Naive thymus-derived CD4-positive, alpha-beta T cell (primary cell): ENCODE data around the gene TRDN. TPM values are rescaled to one million over a fixed set of nuclear protein-coding genes. Genes with fewer than 3 reads are reported as not detected.

Source experiments
- ATAC-seq: fragments of 150-1000 bp; cut with Tn5 transposase; 2 replicates; pipeline ENCODE4 v1.10.0; 2021; ENCODE audit warnings: mild to moderate bottlenecking, moderate library complexity
- CTCF ChIA-PET: fragments of 350-600 bp; sonication (Branson Sonifier 250); formaldehyde crosslinking; loops from one replicate; lab custom pipeline; 2021; ENCODE audit warnings: antibody characterized with exemption; lab: Charles Lee
- POLR2A ChIA-PET: fragments of 350-600 bp; sonication (Branson Sonifier 250); formaldehyde crosslinking; loops from one replicate; lab custom pipeline; 2021; ENCODE audit warnings: antibody characterized with exemption, inconsistent platforms; lab: Charles Lee
- DNase-seq, 9 donors: peaks; one replicate each; pipeline versions ENCODE4 v3.0.0 to v3.0.0-alpha.2; 2020 to 2022; ENCODE audit warnings: mixed read lengths in 1 of 9
- H3K27ac ChIP-seq: one replicate; pipeline ENCODE4 v1.7.0; 2013; ENCODE audit warnings: mild to moderate bottlenecking, low read depth, low read length, moderate library complexity
- H3K27me3 ChIP-seq, 2 donors: one replicate each; pipeline ENCODE4 v1.7.0; 2013; ENCODE audit warnings: low read length in 2 of 2, mild to moderate bottlenecking in 2 of 2, moderate library complexity in 2 of 2; ENCODE audit not compliant: control insufficient read depth in 2 of 2, insufficient read depth in 2 of 2
- H3K36me3 ChIP-seq, 3 experiments: 1 replicate in 2 of 3; 2 replicates in 1 of 3; pipeline ENCODE4 v1.7.0; 2013; ENCODE audit warnings: low read length in 3 of 3, mild to moderate bottlenecking in 3 of 3, moderate library complexity in 1 of 3; ENCODE audit not compliant: insufficient read depth in 3 of 3, control insufficient read depth in 2 of 3
- H3K4me1 ChIP-seq, 2 donors: one replicate each; pipeline ENCODE4 v1.7.0; 2013; ENCODE audit warnings: low read length in 2 of 2, mild to moderate bottlenecking in 2 of 2, moderate library complexity in 1 of 2; ENCODE audit not compliant: control insufficient read depth in 2 of 2, insufficient read depth in 2 of 2
- H3K4me3 ChIP-seq: 2 replicates; pipeline ENCODE4 v1.7.0; 2013; ENCODE audit warnings: mild to moderate bottlenecking, low read length
- H3K9me3 ChIP-seq, 3 experiments: 1 replicate in 2 of 3; 2 replicates in 1 of 3; pipeline ENCODE4 v1.7.0; 2013; ENCODE audit warnings: low read length in 3 of 3; ENCODE audit not compliant: control insufficient read depth in 2 of 3
- H3K27ac Mint-ChIP-seq, 9 donors: one replicate each; pipeline ENCODE4 v1.8.0; 2020 to 2022; ENCODE audit warnings: mixed read lengths in 9 of 9, mild to moderate bottlenecking in 8 of 9, moderate library complexity in 5 of 9, inconsistent platforms in 2 of 9
- H3K27me3 Mint-ChIP-seq, 5 donors: one replicate each; pipeline ENCODE4 v1.8.0; 2021 to 2022; ENCODE audit warnings: mixed read lengths in 5 of 5, mild to moderate bottlenecking in 1 of 5
- H3K36me3 Mint-ChIP-seq, 5 donors: one replicate each; pipeline ENCODE4 v1.8.0; 2020 to 2022; ENCODE audit warnings: mixed read lengths in 5 of 5, mild to moderate bottlenecking in 3 of 5, inconsistent platforms in 1 of 5
- H3K4me1 Mint-ChIP-seq, 7 donors: one replicate each; pipeline ENCODE4 v1.8.0; 2020 to 2022; ENCODE audit warnings: mixed read lengths in 7 of 7, mild to moderate bottlenecking in 3 of 7, inconsistent platforms in 1 of 7
- H3K4me3 Mint-ChIP-seq, 10 donors: one replicate each; pipeline ENCODE4 v1.8.0; 2020 to 2022; ENCODE audit warnings: mild to moderate bottlenecking in 10 of 10, mixed read lengths in 10 of 10, moderate library complexity in 6 of 10, inconsistent platforms in 2 of 10
- H3K9me3 Mint-ChIP-seq, 11 donors: one replicate each; pipeline ENCODE4 v1.8.0; 2020 to 2022; ENCODE audit warnings: mixed read lengths in 11 of 11, mild to moderate bottlenecking in 4 of 11, inconsistent platforms in 1 of 11, moderate library complexity in 1 of 11
- intact Hi-C, 2 donors: fragments of 100-400 bp; cut with micrococcal nuclease; formaldehyde crosslinking; loops; one replicate each; pipeline ENCODE4 v1.15.1; 2023
- polyA plus RNA-seq, 2 donors: library from polyadenylated mRNA; unstranded; fragments of 300-500 nt; fragmentation: Illumina TruSeq; gene quantifications; one replicate each; pipeline ENCODE4 v1.2.3, GENCODE V29; 2021
- total RNA-seq, 6 experiments: library from RNA in 5 of 6; stranded (reverse) in 5 of 6; gene quantifications; 1 replicate in 5 of 6; 2 replicates in 1 of 6; pipeline ENCODE4 v1.2.3 and lab custom pipeline; 2021 to 2026

Gene TRDN
- total and polyA plus RNA-seq, 7 experiments from 2014 or later = not detected

DNA sequence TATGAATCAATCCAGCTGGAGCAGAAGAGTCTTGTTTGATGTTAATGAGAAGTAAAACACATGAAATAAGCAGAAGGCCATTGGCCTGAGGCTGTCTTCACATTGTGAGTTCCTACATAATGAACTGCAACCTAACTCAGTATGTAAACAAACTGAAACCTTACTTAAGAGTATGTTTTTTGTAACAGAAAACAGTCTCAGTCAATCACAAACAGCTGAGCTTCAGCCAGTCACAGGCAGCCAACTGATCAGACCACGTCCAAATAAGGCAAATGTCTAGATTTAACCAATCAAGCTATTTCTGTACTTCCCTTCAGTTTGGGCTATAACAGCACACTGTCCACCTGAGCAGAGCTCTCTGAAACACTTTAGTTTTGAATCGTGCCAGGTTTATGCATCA, 234.7 kb downstream of the TRDN start:
- Mint-ChIP-seq H3K9me3 (no peaks in the 10 kb centered on the region), H3K4me3 (no peak overlapping the region), H3K4me1 (no peaks in the 10 kb centered on the region), H3K27ac (no peak overlapping the region), H3K27me3 (no peaks in the 10 kb centered on the region), H3K36me3 (no peaks in the 10 kb centered on the region)
- no peaks in the 10 kb centered on the region for H3K9me3 ChIP-seq
- no peak for ATAC-seq
- H3K4me3 ChIP-seq = no peak overlapping the region
- no peak for DNase-seq
- CTCF ChIA-PET = no interaction called here
- POLR2A ChIA-PET = no interaction called here
- no peaks in the 10 kb centered on the region for H3K4me1 ChIP-seq
- intact Hi-C loops = no loop called here
- H3K27ac ChIP-seq = no peak overlapping the region
- H3K27me3 ChIP-seq = no peaks in the 10 kb centered on the region
- no peaks in the 10 kb centered on the region for H3K36me3 ChIP-seq

DNA sequence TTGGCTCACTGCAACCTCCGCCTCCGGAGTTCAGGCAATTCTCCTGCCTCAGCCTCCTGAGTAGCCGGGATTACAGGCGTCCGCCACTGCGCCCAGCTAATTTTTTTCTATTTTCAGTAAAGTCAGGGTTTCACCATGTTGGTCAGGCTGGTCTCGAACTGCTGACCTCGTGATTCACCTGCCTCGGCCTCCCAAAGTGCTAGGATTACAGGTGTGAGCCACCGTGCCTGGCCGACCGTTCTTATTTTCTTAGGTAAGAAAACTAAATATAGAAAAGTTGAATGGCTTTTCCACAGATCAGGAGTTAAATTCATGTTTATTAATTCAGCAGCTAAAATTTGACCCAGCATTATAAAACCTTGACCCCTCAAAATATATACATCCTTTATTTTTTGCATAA, 238.7 kb downstream of the TRDN start:
- no peak overlapping the region for H3K4me3 Mint-ChIP-seq
- H3K27ac ChIP-seq = no peak overlapping the region
- no peaks in the 10 kb centered on the region for H3K4me1 ChIP-seq
- no peaks in the 10 kb centered on the region for H3K9me3 Mint-ChIP-seq
- DNase-seq = no peak
- intact Hi-C loops = no loop called here
- no peaks in the 10 kb centered on the region for H3K36me3 ChIP-seq
- no peaks in the 10 kb centered on the region for H3K27me3 Mint-ChIP-seq
- H3K4me3 ChIP-seq = no peak overlapping the region
- H3K27me3 ChIP-seq = no peaks in the 10 kb centered on the region
- no peak for ATAC-seq
- no peaks in the 10 kb centered on the region for H3K36me3 Mint-ChIP-seq
- no peaks in the 10 kb centered on the region for H3K4me1 Mint-ChIP-seq
- H3K27ac Mint-ChIP-seq = no peak overlapping the region
- POLR2A ChIA-PET = no interaction called here
- no peaks in the 10 kb centered on the region for H3K9me3 ChIP-seq
- CTCF ChIA-PET = no interaction called here

DNA sequence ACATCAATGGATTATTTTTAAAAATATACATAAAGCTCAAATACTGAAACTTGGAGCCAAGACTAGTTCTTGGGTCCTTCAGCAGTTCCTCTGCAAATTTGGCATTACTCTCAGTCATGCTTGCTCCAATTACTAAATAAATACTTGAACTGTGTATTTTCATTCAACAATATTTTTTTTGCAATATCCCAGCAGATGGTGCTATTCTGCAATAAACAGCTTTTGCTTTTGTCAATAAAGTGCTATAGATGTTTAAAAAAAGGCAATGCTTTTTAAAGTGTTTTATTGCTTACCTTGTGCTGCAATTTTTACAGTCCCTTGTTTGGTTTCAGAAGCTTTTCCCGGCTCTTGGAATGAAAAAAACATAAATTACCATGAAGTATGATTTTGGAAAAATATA, 243.4 kb downstream of the TRDN start:
- ATAC-seq (no peak), DNase-seq (no peak)
- Histone ChIP-seq H3K4me3 (no peak overlapping the region), H3K27me3 (no peaks in the 10 kb centered on the region), H3K9me3 (no peaks in the 10 kb centered on the region), H3K4me1 (no peaks in the 10 kb centered on the region), H3K27ac (no peak overlapping the region), H3K36me3 (no peaks in the 10 kb centered on the region)
- H3K4me1 Mint-ChIP-seq = no peaks in the 10 kb centered on the region
- H3K9me3 Mint-ChIP-seq = peaks cover 0 to 1% (median 0%) of the 10 kb centered on the region in 11 donors
- intact Hi-C loops = no loop called here
- no peaks in the 10 kb centered on the region for H3K36me3 Mint-ChIP-seq
- no peak overlapping the region for H3K4me3 Mint-ChIP-seq
- CTCF ChIA-PET = interaction anchor here (0.6 kb wide), 1 partner anchor 35 kb away, joined by 3 read pairs; no protein-coding TSS in a partner anchor
- no peaks in the 10 kb centered on the region for H3K27me3 Mint-ChIP-seq
- POLR2A ChIA-PET = no interaction called here
- no peak overlapping the region for H3K27ac Mint-ChIP-seq

DNA sequence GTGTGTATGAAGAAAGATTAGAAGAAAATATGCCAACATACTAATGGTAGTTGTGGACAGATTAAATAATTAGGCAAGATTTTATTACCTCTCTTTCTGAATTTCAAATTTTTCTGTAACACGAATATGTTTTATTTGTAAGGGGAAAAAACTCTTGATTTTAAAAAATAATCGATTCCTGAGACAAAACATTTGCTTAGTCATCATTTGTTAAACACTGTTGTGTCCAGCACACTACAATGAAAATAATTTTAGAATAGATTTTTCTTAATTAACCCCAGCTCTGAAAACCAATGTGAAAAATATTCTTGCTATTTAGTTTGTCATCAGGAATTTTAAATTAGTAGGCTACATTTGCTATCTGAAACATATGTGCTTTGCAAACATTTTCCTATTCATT, 253.0 kb downstream of the TRDN start:
- intact Hi-C loops = no loop called here
- Mint-ChIP-seq H3K9me3 (no peaks in the 10 kb centered on the region), H3K27ac (no peak overlapping the region), H3K36me3 (no peaks in the 10 kb centered on the region), H3K27me3 (no peaks in the 10 kb centered on the region), H3K4me3 (no peak overlapping the region), H3K4me1 (no peaks in the 10 kb centered on the region)
- CTCF ChIA-PET = no interaction called here
- POLR2A ChIA-PET = no interaction called here
- Histone ChIP-seq H3K4me3 (no peak overlapping the region), H3K36me3 (no peaks in the 10 kb centered on the region), H3K9me3 (no peaks in the 10 kb centered on the region), H3K4me1 (no peaks in the 10 kb centered on the region), H3K27me3 (no peaks in the 10 kb centered on the region), H3K27ac (no peak overlapping the region)
- ATAC-seq = no peak
- DNase-seq = no peak

DNA sequence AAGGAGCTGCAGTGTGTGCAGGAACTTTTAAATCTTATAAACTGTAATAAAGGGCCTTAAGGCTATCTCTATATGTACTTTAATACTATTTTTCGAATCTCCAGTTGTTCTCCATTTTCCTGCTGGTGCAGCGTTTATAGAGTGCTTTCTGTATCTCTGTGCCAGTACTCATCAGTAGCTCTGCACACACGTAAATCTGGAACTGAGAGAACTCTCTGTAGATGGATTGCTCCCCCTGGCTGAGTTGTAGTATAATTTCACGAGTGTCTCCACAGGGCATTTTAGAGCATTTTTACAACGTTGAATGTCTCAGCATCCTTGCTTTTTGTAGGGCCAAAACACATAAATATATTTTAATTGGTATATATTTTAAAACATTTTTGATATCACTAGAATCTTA, 256.5 kb downstream of the TRDN start:
- Histone ChIP-seq H3K4me1 (no peaks in the 10 kb centered on the region), H3K36me3 (no peaks in the 10 kb centered on the region), H3K4me3 (no peak overlapping the region), H3K27ac (no peak overlapping the region), H3K27me3 (no peaks in the 10 kb centered on the region), H3K9me3 (no peaks in the 10 kb centered on the region)
- no peak overlapping the region for H3K4me3 Mint-ChIP-seq
- ATAC-seq = no peak
- H3K4me1 Mint-ChIP-seq = no peaks in the 10 kb centered on the region
- H3K27ac Mint-ChIP-seq = no peak overlapping the region
- no peaks in the 10 kb centered on the region for H3K27me3 Mint-ChIP-seq
- H3K36me3 Mint-ChIP-seq = no peaks in the 10 kb centered on the region
- H3K9me3 Mint-ChIP-seq = peaks cover 0 to 1% (median 0%) of the 10 kb centered on the region in 11 donors
- intact Hi-C loops = no loop called here
- POLR2A ChIA-PET = no interaction called here
- CTCF ChIA-PET = no interaction called here
- no peak for DNase-seq

DNA sequence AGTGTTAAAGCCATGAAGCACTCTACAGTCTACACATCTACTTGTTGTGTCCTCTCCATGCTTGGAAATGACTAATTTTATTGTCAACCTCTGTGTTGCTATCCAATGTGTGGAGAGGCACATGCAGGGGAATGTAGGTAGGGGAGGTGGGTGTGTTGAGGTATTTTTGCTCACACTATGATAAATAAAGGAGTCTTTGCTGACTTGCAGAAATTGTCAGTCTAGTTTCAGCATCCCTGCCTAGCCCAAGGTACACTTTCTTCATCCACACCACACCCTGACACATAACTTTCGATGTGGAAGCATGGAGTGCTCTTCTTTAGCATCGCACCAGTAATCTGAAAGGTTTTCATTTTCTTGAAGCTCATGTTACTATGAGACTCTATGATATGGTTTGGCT, 264.0 kb downstream of the TRDN start:
- ATAC-seq = no peak
- Mint-ChIP-seq H3K27me3 (no peaks in the 10 kb centered on the region), H3K4me1 (no peaks in the 10 kb centered on the region), H3K36me3 (no peaks in the 10 kb centered on the region), H3K4me3 (no peak overlapping the region), H3K27ac (no peak overlapping the region), H3K9me3 (peaks cover 0 to 9% (median 0%) of the 10 kb centered on the region in 11 donors)
- H3K27ac ChIP-seq = no peak overlapping the region
- no peaks in the 10 kb centered on the region for H3K9me3 ChIP-seq
- H3K4me3 ChIP-seq = no peak overlapping the region
- CTCF ChIA-PET = no interaction called here
- intact Hi-C loops = no loop called here
- no peaks in the 10 kb centered on the region for H3K4me1 ChIP-seq
- POLR2A ChIA-PET = no interaction called here
- no peaks in the 10 kb centered on the region for H3K27me3 ChIP-seq
- no peak for DNase-seq
- H3K36me3 ChIP-seq = no peaks in the 10 kb centered on the region

DNA sequence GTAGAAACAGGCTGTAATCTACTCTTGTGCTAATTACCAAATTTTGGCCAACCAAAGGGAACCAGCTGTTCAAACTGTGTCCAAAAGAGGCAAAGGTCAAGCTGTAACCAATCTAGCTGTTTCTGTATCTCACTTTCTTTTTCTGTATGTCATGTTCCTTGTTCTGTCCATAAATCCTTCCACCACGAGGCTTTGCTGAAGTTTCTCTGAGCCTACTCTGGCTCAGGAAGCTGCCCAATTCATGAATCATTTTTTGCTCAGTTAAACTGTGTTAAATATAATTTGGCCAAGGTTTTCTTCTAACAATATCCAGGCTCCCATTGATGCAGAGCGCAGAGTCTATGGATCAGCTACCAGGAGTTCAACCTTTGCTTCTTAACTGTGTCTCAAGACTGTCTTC, 272.8 kb downstream of the TRDN start:
- H3K27ac Mint-ChIP-seq = no peak overlapping the region
- no peaks in the 10 kb centered on the region for H3K36me3 Mint-ChIP-seq
- no peak overlapping the region for H3K4me3 Mint-ChIP-seq
- Histone ChIP-seq H3K27ac (no peak overlapping the region), H3K4me3 (no peak overlapping the region), H3K36me3 (no peaks in the 10 kb centered on the region), H3K27me3 (no peaks in the 10 kb centered on the region), H3K9me3 (no peaks in the 10 kb centered on the region), H3K4me1 (no peaks in the 10 kb centered on the region)
- H3K27me3 Mint-ChIP-seq = no peaks in the 10 kb centered on the region
- POLR2A ChIA-PET = no interaction called here
- H3K9me3 Mint-ChIP-seq = peaks cover 0 to 15% (median 1%) of the 10 kb centered on the region in 11 donors
- ATAC-seq (no peak), DNase-seq (no peak)
- CTCF ChIA-PET = no interaction called here
- intact Hi-C loops = no loop called here
- H3K4me1 Mint-ChIP-seq = no peaks in the 10 kb centered on the region
